IPS-18c (cell line): ENCODE data around the gene LDLRAD4.

Experiments used
- H3K4me3 ChIP-seq: 2 replicates; pipeline ENCODE4 v1.7.0; 2013; ENCODE audit warnings: low read depth, mild to moderate bottlenecking, low read length, moderate library complexity; ENCODE audit not compliant: insufficient read depth
- H3K9me3 ChIP-seq: one replicate; pipeline ENCODE4 v1.6.1; 2013; ENCODE audit warnings: mild to moderate bottlenecking, low read length, moderate library complexity; ENCODE audit not compliant: control insufficient read depth, insufficient read depth

The LDLRAD4 gene

DNA sequence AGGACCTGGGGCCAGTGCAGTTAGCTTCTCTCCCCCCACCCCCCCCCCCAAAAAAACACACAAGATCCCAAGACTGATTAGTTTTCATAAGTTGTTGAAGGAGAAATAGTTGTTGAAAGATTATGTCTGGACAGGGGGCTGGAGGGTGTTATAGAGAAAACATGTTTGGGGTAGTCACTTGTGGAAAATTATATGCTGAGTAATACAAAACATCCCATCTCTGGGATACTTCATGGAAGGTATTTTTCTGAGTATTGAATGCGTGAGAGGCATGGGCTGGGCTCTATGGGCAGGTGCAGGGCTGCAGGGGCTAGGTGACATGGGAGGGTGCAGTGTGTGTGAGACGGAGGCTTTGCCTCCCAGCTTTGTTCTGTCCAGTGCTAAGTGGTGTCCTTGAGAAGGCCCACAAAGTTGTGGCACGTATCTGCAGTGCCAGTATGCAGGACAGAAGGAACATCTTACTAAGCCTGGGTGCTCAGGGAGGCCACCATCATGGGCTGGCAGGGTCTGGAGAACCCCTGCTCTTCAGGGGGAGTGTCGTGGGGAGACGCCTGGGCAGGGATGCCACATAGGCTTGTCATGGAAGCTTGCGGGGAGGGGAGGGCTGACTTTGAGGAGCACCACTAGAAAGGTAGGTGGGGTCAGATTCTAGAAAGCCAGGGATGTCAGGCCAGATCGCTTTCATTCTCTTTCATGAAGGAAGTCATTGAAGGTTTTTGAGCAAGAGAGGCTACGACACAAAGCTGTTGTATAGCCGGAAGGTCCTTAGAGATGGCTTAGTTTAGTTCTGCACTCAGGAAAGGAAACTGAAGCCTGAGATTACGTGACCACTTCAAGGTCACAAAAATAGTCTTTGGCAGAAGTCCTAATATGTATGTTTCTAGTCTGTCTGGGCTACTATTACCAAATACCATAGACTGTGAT lies 232.0 kb downstream of the LDLRAD4 start:
- H3K4me3 ChIP-seq: no peak overlapping the region
- H3K9me3 ChIP-seq: no peaks in the 10 kb centered on the region

DNA sequence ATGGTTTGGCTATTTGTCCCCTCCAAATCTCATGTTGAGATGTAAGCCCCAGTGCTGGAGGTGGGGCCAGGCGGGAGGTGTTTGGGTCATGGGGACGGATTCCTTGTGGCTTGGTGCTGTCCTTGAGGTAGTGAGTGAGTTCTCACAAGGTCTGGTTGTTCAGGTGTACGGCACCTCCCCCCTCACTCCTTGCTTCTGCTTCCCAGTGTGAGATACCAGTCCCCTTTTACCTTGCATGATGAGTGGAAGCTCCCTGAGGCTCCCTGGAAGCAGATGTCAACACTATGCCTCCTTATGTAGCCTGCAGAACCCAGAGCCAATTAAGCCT lies 232.6 kb downstream of the LDLRAD4 start:
- H3K4me3 ChIP-seq: no peak overlapping the region
- H3K9me3 ChIP-seq: no peaks in the 10 kb centered on the region

DNA sequence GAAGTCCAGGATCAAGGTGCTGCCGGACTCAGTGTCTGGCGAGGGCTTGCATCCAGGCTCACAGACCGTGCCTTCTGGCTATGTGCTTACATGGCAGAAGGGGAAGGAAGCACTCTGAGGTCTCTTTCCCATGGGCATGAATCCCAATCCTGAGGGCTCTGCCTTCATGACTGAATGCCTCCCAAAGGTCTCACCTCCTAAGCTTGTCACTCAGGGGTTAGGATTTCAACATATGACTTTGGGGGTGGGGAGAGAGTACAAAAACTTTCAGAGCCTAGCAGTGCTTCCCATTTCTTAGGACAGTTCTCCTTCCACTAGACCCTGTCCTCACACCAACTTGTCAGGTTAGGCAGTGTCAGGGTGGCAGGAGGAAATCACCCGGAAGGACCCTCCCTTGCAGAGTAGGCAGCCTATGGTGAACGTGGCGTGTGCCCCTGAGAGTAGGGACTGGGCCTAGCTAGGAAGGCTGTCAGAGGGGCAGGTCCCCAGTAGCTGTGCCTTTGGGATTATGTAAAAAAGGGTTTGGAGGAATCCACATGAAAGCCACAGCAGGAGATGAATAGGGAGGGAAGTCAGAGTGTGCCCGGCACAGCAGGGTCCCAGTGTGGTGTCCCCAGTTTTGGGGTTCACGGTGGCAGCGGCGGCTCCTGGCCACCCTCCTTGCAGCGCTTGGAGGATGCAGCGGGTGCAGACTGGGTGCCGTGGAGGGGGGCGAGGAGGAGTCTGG lies 233.3 kb downstream of the LDLRAD4 start:
- Histone ChIP-seq H3K4me3 (no peak overlapping the region), H3K9me3 (no peaks in the 10 kb centered on the region)

DNA sequence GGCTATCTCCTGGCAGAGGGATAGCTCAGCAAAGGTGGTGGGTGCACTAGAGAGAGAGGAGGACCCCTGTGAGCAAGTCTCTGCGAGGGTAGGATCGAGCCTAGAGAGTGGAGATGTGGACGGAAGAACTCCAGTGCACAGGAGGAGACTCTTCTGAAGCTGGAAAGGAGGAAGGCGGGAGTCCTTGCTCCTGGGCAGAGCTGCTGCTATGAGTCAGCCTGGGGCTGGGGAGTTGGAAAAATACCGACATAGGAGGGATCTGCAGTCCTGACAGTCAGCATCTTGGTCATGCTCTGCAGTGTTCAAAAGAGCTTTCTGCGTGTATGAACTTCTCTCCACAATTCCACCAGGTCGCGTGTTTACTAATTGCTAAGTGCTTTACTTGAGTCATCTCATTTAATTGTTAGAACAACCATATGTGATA lies 233.8 kb downstream of the LDLRAD4 start:
- Histone ChIP-seq H3K4me3 (no peak overlapping the region), H3K9me3 (no peaks in the 10 kb centered on the region)

DNA sequence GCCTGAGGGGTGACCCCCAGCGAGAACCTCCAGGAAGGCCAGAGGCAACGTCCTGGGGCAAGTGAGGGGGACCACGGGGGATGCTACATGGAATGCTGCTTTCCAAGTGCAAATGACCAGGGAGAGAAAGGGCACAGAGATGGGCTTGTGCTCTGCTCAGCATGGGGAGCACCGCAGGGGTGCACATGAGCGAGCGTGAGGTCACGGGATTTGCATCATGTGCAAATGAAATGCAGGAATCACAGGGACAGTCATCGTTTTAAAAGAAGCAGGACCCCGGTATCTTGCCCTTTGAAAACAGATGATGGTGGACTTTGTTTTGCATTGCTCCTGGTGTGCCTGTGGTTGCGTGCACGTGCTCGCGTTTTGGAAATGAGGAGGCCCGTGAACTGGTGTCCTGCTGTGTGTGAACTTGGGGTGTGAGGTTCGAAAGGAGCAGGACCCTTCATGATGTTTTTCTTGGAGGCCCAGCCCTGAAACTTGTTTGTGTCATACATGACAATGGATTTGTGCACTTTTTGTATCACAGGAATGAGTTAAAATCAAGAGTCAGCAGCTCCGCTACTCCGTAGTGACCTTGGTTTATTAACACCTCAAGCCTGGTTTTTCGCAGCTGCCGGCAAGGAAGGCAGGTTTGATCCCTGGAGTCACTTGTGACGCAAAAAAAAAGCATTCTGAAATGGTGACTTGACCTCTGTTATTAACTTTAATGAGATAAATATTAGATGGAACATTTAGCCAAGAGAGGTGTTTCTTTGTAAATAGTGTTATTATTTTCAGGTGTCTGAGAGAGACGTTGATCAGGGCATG lies 234.5 kb downstream of the LDLRAD4 start:
- Histone ChIP-seq H3K4me3 (no peak overlapping the region), H3K9me3 (no peaks in the 10 kb centered on the region)

DNA sequence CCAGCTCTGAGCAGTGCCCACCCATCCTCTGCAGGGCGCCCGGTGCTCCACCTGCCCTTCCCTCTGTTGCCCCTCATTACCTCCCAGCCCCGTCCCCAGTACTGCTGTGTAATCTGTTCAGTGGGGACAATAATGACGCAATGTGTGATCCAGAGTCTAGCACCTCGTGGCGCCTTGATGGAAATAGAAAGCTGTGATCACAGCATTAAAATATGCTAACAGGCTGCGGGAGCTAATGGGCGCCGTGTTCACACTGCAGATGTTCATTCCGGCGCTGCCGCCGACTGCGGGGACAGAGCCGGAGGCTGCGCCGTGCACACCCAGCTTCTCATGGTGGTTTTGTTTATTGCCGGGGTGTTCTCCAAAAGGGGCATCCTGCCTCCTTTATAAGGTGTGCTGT lies 235.2 kb downstream of the LDLRAD4 start:
- no peak overlapping the region for H3K4me3 ChIP-seq
- no peaks in the 10 kb centered on the region for H3K9me3 ChIP-seq

DNA sequence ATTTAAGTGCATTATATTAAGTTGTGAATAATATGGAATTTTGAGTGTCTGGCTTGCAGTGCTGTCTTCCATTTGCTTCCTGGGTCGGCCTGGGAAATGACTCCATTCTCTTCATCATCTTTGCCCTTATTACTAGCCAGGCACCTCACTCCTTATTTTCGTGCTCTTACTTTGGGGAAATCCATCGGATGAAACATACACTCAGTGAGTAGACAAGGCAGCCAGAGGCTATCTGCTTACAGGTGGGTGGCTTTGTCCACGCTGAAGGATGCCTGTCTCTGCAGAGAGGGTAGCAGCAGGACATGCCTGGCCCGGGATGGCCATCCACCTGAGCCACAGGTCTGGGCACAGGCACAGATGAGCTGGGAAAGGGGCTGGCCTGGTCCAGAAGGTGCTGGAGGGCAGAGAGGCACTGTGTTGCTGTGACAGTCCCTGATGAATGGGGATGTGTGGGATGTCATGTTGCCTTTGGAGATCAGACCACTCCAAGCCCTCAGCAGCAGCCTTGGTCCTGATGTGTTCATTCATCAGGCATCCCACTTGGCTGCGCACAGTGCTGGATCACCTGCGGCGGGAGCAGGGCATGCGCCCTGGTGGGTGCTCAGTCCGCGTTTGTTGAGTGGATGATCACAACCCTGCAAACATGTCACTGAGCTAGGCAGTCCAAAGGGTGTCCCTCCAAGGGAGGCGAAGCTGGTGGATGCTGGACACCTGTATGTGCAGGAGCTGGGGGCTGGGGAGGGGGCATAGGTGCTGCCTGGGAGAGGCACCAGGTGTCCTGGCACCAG lies 236.0 kb downstream of the LDLRAD4 start:
- Histone ChIP-seq H3K4me3 (no peak overlapping the region), H3K9me3 (no peaks in the 10 kb centered on the region)

DNA sequence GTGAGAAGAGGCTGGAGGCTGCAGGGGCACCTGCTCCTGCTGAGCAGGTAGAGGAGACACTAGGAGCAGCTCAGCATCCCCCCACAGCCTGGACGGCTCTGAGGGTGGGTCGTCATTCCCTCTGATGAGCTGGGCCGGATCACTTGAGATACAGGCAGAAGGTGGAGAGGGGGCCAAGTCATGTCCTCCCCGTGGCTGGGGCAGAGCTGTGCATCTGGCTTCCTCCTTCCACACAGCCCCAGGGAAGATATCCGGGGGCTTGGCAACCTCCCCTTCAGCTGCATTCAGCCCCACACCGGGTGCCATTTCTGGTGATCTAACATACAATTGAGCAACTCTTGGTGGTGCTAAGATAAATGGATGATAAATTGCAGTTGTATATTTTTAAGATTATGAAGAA lies 236.9 kb downstream of the LDLRAD4 start:
- Histone ChIP-seq H3K9me3 (no peaks in the 10 kb centered on the region), H3K4me3 (no peak overlapping the region)

DNA sequence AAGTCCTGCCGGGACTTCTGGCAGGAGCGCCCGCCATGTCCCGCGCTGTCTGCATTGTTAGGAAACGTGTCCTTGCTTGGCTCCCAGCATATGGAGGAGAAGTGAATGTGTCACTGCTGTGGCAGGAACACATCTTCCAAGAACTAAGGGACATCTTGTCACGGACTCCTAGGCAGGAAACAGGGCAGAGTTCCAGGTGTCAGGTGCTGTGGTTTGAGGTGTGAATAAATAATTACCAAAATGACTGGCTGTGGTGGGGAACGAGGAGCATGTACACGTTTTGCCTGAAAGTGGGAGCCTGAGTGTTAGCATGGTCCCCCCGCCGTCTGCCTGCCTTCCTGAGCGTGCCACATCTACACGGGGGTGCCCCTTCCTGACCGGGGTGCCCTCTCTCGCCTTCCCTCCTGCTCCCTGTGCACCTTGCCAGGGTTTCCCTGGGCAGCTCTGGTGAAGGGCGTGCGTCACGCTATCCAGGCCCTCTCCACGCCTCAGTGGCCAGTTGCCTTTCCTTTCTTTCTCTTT lies 237.5 kb downstream of the LDLRAD4 start:
- Histone ChIP-seq H3K4me3 (no peak overlapping the region), H3K9me3 (no peaks in the 10 kb centered on the region)

DNA sequence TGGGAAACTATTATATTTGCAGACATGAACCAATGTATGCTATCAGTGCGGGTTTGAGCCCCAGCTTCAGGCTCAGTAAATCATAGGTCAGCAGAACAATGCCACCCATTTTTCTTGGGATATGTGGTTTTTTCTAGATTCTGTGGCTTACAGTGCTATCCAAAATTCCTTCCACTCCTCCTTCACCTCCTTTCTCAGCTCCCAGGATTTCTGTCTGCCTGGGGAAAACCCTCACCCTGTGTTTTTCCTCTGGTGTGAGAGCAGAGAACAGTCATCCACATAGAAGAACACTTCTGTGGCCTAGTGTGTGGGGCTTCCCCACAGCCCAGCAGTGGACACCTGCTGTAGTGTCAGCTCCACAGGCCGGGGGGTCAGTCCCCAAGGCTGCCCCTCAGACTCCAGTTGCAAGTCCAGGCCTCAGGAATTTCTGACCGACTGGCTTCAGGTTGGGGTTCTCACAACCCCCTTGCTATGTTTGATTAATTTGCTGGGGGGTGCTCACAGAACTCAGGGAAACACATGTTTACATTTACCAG lies 238.2 kb downstream of the LDLRAD4 start:
- H3K4me3 ChIP-seq: no peak overlapping the region

DNA sequence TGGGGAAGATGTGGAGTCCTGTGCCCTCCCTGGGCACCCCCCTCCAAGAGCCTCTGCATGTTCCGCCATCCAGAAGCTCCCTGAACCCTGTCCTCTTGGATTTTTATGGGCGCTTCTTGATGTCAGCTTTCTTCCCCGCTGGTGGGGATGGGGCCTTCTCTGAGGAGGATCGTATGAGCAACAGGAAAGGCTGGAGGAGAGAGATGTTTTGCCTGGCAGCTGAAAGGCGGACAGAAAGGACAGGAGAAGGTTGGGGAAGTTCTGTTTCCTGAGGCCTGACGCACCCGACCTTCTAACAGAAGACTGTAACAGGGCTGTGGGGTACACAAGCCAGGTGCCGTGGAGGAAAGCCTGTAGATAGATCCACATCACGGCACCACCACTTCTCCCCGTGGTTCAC lies 238.8 kb downstream of the LDLRAD4 start:
- Histone ChIP-seq H3K9me3 (peaks cover under 1% of the 10 kb centered on the region), H3K4me3 (no peak overlapping the region)

More for the DNA sequence above, 238.2 kb downstream of the LDLRAD4 start:
- no peaks in the 10 kb centered on the region for H3K9me3 ChIP-seq

DNA sequence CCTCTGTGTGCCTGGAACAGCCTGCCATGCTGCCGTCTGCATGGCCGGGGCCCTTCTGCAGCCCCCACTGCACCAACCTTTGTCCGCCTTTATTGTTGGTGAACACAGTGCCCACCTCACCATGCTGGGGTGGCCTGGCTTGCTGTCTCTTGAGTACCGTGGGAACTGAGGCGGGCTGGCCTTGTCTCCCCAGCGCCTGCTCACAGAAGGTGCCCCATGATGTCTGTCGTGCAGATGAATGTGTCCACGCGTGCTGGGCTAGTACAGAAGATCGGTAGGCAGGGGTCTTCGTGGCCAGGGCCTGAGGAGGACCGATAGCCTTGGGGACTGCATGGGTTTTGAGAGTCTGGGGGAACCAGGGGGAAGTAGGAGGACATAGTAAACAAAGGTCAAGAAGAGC lies 242.4 kb downstream of the LDLRAD4 start:
- Histone ChIP-seq H3K9me3 (peaks cover 2% of the 10 kb centered on the region), H3K4me3 (no peak overlapping the region)

DNA sequence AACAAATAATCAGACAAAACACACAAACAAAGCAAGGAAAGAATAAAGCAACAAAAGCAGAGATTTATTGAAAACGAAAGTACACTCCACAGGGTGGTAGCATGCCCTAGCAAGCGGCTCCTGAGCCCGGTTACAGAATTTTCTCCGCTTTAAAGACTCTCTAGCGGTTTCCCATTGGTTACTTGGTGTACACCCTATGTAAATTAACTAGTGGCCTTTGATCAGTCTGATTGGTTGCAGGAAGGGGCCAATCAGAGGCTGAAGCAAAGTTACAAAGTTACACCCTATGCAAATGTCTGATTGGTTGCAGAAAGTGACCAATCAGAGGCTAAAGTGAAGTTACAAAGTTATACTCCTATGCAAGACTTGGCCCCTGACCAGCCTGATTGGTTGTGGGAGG lies 242.9 kb downstream of the LDLRAD4 start:
- H3K4me3 ChIP-seq: no peak overlapping the region
- peaks cover 2% of the 10 kb centered on the region for H3K9me3 ChIP-seq

DNA sequence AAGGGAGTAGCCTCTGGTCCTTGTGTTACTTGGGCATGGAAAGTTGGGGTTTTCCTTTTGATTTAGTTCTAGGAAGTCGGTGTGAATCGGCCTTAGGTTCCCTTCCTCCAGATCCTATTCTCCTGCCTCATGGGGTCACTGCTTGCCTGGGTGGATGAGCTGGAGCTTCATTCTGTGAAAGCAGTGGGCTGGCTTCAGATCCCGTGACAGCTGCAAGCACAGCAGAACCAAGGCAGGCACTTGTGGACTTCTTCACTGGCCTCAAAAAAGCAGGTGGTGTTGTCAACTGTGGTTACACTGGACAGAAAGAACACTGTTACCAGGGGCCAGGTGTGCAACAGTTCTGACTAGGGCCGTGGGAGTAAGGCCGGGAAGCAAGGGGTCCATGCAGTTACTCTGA lies 243.4 kb downstream of the LDLRAD4 start:
- Histone ChIP-seq H3K4me3 (no peak overlapping the region), H3K9me3 (peaks cover 2% of the 10 kb centered on the region)

DNA sequence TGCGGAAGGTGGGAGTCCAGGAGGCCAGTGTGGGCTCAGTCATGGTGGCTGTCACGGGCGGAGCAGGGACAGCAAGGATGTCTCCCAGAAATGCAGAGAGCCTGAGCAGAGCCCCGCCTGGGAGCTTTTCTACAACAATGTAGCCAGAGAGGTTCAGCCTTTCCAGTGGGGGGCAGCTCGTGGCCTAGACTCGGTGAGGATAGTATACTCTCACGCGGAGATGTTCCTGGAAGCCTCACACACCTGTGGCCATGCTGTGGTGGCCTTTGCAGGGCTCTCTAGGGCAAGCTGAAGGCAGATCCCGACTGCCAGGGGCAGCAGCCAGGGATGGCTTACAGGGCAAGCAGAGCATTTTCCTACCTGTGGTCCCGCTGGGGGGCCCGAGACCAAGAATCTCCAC lies 244.1 kb downstream of the LDLRAD4 start:
- Histone ChIP-seq H3K9me3 (peaks cover 2% of the 10 kb centered on the region), H3K4me3 (no peak overlapping the region)

DNA sequence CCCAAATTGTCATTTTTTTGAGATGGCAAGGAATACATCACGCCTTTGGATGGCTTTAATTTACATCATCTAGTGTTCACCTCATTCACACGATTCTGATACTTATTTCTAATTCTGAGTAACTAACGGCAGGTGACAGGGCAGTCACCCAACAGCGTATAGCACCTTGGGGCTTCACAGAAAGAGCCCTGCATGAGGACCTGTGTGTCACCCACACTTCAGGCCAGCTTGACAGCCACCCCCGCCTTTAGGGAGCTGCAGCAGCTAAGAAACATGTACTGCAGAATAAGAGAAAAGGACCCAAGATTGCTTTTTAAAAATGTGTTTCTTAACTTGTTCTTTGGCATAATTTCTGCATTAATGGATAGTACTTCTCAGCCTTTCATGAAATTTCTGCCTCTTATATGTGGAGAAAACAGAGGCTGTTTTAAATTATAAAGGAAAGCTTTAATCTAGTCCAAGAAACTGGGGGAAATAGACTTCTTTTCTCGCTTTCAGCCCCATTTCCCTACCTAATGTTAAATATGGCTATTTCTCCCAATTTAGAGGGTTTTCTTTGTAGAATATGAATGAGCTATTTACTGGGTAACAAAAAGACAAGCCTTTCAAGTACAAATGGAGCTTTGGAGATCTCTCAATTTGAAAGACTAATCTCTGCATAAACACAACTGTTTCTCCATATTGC lies 245.1 kb downstream of the LDLRAD4 start:
- Histone ChIP-seq H3K4me3 (no peak overlapping the region), H3K9me3 (peaks cover 2% of the 10 kb centered on the region)
